GM18508 (cell line): ENCODE results near the gene LOXL1.
"Not testable (repeated sequence)": the region's sequence is repeated elsewhere in the genome, so short reads cannot be mapped to it uniquely, and the experiment has no call there.

Source experiments
- ATAC-seq: cut with Tn5 transposase; IDR thresholded peaks from one replicate; pipeline ENCODE4 v1.9.1; 2021; ENCODE audit warnings: moderate number of reproducible peaks; ENCODE audit not compliant: insufficient read depth, unreplicated experiment

LOXL1 gene

DNA sequence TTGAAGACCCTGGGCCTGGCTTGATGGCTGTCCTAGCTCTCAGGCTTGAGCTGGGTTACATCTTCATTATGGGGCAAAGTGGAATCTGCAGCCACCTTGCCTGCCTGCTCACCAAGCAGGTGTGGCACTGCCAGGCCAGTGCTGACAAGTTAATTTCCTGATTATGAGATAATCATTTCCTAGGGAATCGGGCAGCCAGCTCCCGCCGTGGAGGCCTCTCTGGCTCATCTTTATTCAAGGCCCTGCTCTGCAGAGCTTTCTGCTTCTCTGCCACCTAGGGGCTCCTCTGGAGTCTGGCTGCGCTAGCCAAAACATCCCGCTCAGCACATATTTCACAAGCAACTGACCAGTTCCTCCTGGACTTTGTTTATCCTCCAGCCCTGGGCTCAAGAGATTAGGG, 9.9 kb downstream of the LOXL1 start:
- no peak for ATAC-seq

DNA sequence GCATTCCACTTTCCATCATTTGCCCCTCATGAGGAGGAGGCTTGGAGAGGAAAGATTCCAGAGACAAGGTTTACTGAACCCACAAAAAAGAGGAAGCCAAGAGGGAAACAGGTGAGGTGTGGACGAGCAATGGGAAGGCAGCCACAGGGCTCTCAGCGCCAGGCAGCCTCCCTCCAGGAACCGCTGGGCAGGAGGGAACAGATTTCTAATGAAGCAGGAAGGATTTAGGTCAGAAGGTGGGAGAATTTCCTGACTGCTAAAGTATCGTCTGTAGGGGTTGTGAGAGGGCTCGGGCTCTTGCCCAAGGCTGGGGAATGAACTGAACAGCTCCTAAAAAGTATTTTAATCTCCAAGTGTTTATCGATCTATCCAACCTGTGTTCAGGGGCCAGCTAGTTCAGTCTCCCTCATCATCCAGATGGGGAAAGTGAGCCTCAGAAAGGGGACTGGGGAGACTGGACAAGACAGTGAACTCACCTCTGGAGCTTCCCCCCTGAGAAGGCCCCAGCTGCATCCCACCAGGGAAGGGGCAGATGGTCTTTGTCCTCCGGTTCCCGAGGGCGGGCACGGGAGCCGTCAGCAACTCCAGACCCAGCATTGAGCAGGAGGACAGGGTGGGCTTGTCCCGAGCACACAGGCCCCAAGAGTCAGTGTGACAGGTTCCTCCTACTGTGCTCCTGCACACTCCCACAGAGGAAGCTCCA, 10.5 kb downstream of the LOXL1 start:
- no peak for ATAC-seq

DNA sequence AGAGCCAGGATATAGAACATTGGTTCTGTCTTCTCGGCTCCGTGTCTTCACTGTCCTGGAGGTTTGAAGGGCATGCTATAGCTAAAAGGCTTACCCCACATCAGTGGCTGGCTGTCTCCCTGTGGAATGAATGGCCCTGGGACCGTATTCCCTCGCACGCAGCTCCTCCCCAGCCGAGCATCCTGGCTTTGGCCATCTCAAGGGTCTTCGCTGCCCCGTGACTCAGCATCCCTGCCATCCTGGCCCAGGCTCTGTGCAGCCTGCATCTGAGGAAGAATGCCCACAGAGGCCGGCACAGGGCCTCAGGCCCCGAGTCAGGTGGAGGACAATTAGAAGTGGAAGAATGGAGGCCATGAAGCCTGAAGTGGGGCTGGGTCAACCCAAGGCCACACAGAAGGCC, 11.0 kb downstream of the LOXL1 start:
- no peak for ATAC-seq

DNA sequence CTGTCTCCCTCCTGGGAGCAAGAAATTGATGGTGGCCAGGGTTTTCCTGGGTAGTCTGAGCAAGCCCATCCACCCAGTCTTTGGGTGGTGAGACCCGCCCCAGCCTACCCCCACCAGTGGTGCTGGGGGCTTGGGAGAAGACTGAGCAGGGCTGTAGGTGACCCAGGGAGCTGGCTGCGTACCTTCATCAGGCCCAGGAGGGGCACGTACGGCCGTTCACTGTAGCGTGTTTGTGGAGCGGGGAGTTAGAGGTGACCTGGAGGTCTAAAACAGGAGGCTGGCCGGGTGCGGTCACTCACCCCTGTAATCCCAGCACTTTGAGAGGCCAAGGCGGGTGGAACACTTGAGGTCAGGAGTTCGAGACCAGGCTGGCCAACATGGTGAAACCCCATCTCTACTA, 11.5 kb downstream of the LOXL1 start:
- no peak for ATAC-seq

DNA sequence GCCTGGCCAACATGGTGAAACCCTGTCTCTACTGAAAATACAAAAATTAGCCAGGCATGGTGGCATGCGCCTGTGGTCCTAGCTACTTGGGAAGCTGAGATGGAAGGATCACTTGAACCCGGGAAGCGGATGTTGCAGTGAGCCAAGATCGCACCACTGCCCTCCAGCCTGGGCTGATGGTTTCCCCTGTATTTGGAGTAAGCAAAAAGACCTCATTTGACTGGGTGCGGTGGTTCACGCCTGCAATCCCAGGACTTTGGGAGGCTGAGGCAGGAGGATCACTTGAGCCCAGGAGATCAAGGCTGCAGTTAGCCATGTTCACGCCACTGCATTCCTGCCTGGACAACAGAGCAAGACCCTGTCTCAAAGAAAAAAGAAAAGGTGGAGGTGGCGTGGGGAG, 12.3 kb downstream of the LOXL1 start:
- ATAC-seq, result not testable (repeated sequence)

DNA sequence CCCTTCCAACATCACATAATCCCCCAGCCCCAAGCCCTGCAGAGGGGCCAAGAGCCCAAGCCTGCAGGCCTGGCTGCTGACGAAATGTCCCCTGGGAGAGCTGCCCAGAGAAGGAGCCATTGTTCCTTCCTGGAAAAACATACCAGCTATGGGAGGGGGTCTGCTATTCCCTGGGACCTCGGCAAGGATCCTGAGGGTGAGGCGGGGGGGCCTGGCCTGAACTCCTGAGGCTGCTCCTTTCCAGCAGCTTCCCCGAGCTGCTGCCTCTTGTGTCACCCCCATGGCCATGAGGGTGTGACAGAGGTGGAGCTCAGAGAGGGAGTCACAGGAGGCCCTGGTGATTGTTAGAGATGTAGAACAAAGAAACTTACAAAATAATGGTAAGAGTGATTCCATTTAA, 12.9 kb downstream of the LOXL1 start:
- no peak for ATAC-seq

DNA sequence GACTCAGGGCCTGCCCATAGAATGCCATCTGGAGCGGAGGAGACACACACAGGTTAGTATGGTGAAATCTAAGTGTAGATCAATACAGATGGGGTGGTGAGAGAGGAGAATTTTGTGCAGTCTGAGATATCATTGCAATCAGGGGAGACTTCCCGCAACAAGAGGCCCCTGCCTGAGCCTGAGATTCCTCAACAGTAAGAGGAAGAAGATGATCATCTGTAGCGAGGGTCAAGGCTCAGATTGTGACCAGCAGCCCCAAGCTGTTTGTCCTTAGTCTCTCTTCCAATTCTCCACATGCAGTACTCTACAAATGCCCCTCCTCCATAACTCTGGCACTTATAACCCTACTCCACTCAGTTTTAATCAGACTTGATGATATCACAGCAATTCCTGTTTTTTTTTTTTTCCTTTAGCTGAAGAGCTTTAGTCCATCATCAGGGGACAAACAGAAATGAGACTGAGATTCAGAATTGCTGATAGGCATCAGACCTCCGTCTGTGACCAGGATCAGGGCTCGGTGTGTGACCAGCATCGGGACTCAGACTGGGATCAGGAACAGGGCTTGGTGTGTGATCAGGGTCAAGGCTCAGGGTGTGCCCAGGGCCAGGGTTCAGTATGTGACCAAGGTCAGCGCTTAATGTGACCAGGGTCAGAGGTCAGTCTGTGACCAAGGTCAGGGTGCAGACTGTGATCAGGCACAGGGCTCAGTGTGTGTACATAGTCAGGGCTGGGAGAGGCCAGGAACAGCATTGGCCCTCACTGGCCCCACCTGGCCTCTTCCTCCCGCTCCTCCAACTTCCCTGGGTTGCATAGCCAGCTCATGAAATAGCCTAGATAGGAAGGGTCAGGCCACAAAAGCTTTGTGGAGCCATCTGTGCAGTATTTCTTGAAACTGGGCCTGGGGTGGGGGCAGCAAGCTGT, 14.1 kb downstream of the LOXL1 start:
- no peak for ATAC-seq

DNA sequence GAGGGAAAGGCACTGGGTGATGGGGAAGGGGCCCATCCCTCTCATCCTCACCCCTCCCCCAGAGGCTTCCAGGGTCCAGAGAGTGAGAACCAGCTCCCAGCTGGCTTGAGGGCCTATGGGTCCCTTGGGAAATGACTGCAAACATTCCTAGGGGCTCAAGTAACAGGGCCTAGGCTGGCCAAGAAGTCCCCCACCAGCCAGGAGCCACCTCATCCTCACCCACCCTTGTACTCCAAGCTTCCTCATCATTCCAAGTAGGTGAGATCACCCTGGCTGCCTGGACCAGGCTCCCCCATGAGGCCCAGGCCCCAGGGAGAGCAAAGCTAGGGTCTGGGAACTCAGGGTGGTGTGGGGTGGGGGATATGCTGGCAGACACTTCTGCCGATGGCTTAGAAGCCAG, 14.8 kb downstream of the LOXL1 start:
- no peak for ATAC-seq

DNA sequence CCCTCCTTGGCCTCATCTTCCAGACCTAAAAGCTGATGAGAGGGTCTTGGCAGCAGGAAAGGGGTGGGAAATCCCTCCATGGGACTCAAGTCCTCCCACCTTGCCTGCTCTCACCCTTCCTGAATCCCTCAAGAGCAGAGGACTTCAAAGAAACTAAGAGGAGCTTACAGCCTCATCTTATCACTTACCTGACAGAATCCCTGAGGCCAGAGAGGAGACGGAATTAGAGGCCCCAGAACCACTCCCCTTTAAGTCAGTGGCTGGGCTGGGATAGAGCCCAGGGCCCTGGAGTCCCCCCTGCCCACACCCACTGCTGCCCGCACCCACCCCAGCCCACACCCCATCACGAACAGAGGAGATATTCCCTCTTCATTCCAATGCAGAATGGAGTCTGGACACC, 15.2 kb downstream of the LOXL1 start:
- ATAC-seq, result no peak

DNA sequence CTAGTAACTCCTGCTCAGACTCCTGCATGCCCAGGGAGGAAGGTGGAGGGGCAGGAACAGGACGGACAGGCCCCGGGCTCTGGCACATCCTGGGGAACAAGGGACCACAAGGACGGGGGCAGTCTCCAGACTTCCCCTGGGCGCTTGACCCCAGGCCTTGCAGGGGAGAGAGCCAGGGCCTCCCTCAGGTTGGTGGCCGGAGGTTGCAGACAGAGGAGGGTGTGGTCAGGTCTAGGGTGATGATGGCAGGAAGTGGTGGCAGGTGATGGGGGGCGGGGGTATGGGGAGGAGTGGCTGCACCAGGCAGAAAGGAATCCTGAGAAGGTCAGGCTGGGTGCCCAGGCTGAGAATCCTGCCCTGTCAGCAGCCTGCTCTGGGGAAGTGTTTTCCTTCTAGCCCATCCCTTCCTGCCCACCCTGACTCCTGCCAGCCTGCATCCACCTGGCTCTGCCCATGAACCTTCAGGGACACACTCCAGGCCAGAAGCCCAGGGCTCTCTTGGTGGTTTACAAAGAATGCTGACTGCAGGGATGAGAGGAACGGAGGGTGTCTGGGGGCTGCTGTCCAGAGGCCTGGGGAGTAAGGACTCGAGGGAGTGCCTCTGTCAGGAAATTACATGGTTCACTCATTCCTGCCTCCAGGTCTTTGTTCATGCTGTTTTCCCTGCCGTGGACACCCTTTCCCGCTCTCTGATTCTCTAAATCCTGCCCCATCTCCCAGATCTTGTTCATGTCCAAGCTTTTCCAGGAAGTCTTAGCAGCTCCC, 15.8 kb downstream of the LOXL1 start:
- no peak for ATAC-seq

DNA sequence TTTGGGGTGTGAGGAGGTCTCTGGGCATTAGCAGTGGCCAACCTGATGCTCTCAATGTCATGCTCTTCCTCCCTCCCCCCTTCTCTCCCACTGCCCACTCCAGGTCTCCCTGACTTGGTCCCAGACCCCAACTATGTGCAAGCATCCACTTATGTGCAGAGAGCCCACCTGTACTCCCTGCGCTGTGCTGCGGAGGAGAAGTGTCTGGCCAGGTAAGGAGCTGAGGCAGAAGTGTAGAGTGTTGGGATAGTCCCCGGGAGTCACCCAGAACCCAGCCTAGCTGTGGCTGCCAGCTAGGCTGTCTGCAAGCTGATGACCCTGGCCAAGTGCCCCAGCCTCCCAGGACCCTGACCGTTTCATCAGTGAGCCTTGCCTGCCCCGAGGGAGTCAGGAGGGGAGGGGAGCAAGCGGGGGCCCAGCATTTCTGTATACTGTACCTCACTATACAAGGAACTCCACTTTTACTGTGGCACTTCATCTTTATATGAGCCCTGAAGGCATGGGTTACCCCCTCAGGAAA, 16.5 kb downstream of the LOXL1 start:
- no peak for ATAC-seq

DNA sequence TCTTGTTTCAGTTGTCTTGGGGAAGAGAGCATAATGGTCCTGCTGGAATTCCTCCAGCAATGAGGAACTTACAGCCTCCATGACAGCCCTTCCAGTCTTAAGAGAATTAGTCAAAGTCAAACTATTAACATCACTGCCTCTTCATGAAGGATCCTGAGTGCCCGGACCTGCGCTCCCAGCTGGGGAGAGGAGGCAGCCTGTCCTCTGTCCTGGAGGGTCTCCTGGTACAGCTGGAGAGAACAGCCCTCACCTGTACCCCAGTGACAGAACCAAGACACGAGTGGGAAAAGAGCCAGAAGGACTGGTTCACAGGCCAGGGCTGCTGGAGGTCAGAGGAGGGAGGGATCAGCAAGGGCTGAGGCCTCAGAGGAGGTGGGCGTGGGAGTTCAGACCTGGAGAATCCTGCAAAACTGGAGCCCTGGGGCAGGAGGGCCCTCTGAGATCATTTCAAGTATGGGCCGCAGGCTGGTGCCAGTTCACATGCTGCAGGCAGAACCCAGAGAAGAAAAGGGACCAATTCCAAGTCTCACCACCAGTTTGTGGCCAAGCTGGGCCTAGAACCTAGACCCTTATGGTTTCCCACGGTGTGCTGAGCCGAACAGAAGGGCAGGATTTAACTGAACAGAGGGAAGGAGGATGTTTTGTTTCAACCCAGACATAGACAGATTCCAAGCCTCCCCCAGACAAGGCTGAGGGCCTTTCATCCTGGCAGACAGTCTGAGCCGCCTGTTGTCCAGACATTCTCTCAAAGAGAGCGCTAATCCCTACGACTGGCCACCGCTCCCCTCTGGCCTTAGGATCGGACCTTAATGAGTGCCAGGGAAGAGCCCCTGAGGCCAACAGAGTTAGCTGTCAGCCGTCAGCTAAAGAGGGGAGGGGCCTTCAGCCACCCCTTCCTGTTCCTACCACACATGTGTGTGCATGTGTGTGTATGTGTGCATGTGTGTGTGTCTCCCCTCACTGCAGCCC, 18.2 kb downstream of the LOXL1 start:
- ATAC-seq, result no peak

DNA sequence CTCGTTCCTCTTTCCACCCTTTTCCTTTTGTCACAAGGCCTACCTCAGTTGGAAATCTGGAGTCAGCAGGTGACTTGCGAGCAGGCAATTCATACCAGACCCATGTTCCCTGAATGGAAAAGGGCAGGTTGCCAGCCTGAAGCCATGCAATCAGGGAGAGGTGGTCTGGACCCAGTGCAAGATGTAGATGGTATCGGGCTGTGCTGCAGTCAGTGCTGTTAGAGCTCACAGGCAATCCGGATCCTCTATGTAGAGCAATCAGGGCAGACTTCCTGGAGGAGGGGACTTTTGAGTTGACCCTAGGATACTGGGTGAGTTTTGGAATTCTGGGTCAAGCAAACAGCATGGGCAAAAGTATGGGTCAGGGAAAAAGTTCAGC, 18.9 kb downstream of the LOXL1 start:
- ATAC-seq, result no peak

DNA sequence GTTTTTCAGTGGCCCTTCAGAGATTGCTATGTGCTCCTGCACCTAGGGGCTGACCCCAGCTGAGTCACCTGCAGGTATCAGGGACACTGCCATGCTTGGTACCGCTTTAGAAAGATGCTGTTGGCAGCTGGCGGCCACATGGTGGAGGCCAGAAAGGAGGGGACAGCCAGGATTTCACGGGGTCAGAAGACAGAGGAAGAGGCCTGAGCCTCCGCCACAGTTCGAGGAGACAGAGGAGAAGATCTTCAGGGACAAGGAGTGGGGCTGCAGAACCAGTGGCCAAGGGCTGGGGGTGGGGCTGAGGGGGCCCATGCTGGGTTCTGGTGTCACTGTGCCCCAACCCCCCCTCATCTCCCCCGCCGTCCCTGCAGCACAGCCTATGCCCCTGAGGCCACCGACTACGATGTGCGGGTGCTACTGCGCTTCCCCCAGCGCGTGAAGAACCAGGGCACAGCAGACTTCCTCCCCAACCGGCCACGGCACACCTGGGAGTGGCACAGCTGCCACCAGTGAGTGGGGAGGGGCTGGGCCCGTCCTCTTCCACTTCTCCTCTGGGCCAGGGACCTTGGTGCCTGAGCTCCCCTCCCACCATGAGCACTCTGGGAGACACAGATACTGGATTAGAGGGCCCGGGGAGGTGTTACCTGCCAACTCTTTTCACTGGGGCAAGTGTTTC, 19.9 kb downstream of the LOXL1 start:
- ATAC-seq, result no peak

DNA sequence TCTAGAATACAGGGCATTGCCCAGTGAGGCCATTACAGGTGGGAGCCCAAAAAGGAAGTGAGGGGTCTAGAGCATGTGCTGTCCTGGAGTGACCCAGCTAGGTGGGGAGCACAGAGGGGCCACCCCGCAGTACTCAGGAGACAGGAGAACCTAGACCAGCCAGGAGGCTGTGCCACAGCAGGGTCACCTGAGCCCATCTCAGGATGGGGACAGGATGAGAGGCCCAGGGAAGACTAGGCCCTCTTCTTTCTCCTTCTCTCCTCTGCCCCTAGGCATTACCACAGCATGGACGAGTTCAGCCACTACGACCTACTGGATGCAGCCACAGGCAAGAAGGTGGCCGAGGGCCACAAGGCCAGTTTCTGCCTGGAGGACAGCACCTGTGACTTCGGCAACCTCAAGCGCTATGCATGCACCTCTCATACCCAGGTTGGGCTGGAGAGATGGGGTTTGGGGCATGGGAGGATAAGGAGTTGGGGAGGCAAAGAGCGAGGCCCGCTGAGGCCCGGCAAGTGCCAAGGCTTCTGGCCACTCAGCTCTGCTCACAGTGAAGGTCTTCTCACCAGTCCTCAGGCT, 20.6 kb downstream of the LOXL1 start:
- no peak for ATAC-seq

DNA sequence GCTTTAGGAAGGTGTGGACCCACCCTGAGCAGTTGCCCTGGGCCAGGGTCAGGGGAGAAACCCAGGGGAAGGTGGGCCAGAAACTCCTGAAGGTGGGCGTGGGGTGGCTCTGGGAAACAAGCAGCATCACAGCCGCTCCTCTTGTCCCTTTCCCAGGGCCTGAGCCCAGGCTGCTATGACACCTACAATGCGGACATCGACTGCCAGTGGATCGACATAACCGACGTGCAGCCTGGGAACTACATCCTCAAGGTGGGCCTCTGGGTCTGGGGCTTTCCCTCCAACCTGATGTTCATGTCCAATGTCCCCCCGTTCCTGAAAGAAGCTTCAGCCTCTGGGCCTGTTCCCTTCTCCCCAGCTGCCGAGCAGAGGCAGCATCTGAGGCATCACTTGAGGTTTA, 21.4 kb downstream of the LOXL1 start:
- no peak for ATAC-seq

DNA sequence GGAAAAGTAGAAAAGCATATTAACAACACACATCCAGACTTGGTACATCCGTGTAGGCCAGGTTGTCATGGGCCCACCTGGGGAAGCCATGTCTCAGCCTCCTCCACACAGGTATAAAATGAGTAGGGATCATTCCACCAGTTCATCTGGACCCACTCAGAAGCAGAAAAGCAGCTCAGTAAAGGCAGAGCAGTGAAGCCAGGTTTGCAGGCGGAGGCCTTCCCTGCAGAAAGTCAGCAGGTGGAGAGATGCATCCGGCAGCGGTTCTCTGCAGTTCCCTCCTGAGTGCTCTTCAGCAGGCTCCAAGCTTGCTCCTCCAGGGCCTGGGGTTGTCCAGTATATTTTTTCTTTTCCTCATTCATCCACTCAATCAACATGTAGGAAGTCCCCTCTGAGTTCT, 22.1 kb downstream of the LOXL1 start:
- no peak for ATAC-seq

DNA sequence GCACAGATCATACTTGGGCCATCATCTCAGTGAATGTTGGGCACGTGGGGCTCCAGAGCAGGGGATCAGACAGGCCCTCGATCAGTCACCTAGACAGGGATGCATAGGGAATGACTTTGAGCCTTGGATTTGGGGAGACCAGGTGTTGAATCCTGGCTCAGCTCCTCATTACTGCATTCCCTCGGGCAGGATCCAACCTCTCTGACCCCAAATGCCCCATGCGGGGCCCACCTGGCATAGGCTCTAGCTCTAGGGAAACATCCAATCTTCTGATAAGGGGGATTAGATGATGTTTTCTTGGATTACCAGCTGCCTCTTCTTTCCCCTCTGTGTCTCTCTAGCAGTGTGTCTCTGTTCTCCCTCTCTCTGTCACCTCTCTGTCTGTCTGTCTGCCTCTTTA, 22.7 kb downstream of the LOXL1 start:
- ATAC-seq, result no peak

DNA sequence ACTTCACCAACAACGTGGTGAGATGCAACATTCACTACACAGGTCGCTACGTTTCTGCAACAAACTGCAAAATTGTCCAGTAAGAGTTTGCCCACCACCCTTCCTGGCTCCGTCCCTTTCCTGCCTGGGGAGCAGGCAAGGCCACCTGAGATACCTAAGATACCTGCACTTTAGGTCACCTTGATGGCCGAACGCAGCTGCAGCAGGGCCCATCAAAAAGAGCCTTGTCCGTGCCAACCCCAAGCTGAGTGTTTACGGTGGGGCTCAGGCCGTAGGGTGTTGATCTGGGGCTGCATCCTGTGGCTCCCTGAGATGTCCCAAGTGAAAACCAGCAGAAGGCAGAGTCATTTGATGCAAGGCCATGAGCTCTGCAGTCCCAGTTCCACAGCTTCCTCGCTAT, 23.2 kb downstream of the LOXL1 start:
- ATAC-seq, result no peak
